ELF-1 (cell line): ENCODE results near the gene GAL3ST3.

Source experiments
- DNase-seq: peaks from one replicate; pipeline ENCODE4 v3.0.0-alpha.2; 2016; ENCODE audit warnings: low read depth, low spot score

GAL3ST3 gene

DNA sequence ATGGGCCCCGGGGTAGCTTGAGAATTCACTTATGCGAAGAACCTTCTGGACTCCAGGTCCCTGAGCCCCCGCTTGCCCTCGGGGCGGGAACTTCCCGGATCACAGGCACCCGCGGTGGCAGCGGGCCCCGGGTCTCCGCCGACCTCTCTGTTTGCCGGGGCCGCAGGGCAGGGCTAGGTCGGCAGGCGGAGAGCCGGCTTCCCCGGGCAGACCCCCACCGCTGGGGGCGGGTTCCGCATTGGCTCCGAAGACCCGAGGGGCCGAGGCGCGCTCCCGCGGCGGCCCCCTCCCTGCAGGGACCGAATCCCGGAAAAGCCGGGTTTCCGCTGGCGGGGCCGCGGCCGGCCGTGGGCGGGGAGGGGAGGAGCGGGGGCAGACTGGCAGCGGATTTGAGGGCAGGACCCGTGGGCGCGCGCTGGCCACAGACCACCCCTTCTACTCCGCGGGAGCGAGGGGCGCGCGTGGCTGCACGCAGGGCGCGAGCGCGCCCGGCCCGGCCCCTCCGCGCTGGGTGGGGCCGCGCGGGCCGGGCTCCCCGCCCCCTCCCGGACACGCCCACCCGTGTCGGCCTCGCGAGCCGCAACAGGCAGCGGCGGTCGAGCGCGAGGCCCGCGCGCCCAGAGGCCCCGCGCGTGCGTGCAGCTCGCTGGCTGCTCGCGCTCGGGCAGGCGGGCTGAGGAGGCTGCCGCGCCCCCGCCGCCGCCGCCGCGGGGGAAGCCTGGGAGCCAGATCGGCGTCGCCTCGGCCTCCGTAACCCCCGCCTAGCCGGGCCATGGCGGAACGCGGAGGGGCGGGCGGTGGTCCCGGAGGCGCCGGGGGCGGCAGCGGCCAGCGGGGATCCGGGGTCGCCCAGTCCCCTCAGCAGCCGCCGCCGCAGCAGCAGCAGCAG is 21.0 kb upstream of the GAL3ST3 start, which contains the start of gene PACS1:
Gene PACS1 (plus strand): TSS at position 558 of the 889 bp plus-strand sequence. CDS start 215 bp downstream, at position 773.
- DNase-seq = peak; percentile 88

DNA sequence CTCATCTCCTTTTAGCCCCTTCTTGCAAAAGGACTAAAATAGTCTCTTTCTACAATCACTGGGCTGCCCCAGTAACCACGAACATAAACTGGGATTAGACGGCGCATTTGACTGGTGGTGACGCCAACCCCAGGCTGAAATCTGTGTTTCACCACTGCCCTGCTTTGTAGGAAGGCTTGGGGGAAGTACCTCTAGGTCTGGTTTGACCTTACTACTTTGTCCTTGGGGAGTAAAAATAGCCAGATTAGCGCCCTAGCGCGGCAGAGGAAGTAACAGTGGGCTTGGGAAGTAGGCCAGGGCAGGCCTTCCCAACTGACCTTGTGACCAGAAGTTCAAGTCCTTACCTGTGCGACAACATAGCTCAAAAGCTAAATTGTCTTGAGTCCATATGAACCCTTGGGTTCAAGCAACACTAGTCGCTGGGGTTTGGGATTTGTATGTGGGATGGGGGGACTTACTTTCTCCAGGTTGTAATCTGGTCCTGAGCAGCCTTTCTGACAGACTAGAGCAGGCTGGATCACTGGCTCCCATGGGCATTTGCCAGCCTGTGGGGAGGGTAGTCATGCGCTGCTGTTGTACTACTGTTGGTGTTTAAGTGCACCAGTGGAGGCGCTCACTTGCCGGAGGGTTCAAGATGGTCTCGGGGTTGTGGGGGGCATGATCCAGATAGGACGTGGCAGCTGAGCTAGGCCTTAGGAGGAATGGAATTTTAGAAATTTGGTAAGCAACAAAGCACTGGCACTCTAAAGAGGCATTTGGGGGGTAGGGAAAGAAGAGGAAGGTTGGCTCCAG is 20.2 kb upstream of the GAL3ST3 start:
- DNase-seq = no peak

- DNase-seq = peak; percentile 92
These were observed 19.3 kb upstream of the GAL3ST3 start for GRCh38 chr11:66068154-66068821.

DNA sequence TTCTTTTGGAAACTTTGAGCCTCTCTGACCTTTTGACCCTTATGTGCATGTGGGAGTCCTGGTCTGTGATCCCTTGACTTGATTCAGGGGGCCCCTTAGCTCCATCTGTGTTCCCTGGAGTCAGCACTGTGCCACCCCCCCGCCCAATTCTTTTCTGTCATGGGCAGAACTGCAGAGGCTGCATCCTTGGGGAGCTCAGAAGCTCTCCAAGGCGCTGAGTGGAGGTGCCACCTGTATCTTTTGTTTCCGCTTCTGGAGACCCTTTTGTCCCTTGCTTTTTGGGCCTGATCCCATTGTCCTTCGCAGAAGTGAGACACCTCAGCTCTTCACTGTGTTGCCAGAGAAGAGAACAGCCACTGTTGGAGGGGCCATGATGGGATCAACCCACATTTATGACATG is 18.7 kb upstream of the GAL3ST3 start:
- DNase-seq = no peak

- DNase-seq = no peak
These were observed 17.8 kb upstream of the GAL3ST3 start for GRCh38 chr11:66066751-66067150.

- DNase-seq = no peak
These were observed 15.6 kb upstream of the GAL3ST3 start for GRCh38 chr11:66064571-66064970.

DNA sequence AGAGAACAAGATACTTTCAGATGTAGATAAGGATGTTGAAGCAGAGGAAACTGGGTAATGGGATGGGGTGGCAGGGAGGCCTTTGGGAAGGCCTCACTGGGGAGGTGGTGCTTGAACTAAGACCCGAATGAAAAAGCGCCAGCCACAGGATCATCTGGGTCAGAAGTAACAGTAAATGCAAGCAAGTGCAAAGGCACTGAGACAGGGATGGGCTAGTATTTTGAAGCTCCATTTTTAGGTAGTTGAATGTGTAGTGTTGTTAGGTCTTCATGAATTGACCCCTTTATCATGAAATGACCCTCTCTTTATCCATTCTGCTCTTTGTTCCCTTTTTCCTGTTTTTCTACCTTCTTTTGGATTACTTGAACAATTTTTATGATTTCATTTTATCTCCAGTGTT is 14.9 kb upstream of the GAL3ST3 start:
- no peak for DNase-seq

GRCh38 chr11:66062408-66062807 is 13.4 kb upstream of the GAL3ST3 start:
- DNase-seq = no peak

GRCh38 chr11:66061268-66061667 is 12.3 kb upstream of the GAL3ST3 start:
- no peak for DNase-seq

DNA sequence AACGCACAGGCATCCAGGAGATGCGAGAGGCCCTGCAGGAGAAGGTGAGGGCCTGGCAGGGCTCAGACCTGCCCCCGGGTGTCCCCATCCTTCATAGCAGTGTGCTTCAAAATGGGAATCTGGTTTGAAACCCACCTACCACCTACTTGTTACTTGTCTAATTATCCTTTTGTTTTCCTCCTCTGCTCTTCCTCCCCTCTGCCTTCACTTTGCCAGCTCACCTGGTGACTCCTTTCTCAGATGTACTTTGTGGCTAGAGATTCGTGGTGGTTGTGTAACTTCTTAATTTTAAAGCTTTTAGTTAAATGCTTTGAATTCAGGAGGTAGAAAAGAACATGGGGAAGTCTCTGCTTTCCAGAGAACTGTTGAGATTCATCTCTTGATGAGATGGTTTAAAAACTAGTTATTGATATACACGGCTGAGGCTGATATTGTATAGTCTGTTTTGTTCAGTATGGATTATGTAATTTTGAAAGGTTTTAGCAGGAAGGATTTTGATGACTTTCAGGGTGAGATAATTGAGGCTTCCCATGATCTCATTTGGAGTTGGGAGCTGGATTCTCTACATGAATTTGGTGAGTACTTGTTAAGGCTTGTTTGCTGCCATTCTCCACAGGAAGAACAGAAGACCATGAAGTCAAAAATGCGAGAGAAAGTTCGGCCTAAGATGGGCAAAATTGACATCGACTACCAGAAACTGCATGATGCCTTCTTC is 11.2 kb upstream of the GAL3ST3 start:
- DNase-seq = no peak

DNA sequence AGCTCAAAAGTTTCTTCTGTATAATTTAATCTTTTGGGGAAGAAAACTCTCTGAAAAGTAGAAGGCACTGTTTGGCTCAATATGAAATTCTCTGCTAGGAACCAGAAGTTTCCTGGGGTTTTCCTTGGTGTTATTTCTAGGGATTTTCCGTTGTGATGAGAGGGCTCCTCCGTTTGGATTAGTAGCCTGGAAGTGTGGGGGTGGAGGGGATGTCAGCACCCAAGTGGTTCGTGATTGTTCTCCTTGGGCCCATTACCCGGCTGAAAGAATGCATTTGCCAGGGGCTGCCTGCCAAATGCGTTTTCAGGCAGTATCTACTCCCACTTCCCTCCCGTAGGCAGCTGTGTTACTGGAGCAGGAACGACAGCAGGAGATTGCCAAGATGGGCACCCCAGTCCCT is 7.5 kb upstream of the GAL3ST3 start:
- no peak for DNase-seq

DNA sequence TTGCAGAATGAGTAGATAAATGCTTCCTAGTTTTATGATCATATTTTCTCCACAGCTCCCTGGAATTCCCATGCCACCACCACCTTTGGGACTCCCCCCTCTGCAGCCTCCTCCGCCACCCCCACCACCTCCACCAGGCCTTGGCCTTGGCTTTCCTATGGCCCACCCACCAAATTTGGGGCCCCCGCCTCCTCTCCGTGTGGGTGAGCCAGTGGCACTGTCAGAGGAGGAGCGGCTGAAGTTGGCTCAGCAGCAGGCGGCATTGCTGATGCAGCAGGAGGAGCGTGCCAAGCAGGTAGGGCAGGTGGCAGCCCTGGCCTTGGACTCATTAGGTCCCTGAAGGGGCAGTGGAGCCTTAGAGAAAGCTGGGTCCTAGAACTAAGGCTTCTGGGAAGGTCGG is 6.1 kb upstream of the GAL3ST3 start:
- no peak for DNase-seq

DNA sequence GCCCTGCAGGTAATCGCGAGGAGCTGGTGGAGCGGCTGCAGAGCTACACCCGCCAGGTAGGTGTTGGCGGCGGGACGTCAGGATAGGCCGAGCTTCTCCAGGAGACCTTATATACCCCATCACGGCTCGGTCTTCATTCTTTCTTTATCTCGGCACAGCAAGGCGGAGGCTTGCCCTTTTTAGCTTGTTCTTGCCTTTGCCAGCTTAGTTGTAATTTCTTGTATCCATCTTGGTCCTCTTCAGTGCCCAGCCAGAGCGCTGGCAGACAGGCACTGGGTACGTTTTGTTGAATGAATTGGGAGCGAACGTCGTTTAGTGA is 3.7 kb upstream of the GAL3ST3 start:
- no peak for DNase-seq

DNA sequence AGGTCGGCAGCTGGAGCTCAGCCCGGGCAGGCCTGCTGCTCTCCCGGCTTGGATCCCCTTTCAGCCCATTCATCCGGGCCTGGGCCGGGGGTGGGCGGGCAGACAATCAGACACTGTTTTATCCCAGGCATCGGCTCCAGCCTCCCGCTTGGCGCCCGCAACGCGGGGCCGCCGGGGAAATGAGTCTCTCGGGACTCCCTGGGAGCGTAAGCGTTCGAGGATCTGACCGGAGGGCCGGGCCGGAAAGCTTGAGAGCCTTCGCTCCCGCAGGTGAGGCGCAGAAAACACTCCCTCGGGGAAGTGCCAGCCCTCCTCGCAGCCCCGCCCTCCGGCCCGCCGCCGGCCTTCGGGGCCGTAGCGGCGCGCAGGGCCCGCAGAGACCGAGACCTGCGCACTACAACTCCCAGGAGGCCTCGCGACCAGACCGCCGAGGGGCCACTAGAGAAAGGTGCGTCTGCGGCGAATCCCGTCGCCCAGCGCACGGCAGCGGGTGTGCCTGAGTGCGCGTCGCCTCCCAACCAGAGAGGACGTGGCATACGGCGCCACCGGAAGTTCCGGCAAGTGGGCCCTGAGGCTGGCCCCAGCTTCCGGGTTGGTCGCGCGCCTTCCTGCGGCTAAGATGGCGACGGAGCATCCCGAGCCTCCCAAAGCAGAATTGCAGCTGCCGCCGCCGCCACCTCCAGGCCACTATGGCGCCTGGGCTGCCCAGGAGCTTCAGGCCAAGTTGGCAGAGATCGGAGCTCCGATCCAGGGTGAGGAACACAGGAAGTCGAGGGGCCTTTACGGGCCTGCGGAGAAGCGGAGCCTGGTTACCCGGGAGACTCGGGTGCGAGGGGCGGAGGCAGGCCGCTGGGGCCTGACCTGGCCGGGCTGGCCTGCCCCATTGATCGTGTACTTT is 3.1 kb upstream of the GAL3ST3 start, which contains the start of gene SF3B2:
Gene SF3B2 (plus strand): TSS at position 599 of the 898 bp plus-strand sequence. CDS start 21 bp downstream, at position 620.
- DNase-seq = peak; percentile 99

DNA sequence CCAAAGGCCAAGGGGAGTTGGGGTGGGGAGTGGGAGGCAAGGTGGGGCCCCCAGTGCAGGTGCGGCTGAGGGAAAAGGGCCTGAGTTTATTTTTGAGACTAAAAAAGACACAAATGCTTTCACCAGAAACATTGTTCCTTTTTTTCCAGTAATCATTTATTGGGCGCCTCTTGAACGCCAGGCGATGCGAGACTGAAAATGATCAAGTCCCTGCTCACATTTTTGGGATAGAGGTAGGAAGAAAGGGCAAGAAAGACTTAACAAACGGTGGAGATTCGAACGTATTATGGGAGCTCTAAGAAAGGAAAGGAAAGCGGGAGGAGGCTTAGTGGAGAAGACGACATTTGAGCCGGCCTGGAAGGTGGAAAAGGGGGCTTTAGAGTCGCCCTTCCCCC is 2.4 kb upstream of the GAL3ST3 start:
- DNase-seq = no peak

DNA sequence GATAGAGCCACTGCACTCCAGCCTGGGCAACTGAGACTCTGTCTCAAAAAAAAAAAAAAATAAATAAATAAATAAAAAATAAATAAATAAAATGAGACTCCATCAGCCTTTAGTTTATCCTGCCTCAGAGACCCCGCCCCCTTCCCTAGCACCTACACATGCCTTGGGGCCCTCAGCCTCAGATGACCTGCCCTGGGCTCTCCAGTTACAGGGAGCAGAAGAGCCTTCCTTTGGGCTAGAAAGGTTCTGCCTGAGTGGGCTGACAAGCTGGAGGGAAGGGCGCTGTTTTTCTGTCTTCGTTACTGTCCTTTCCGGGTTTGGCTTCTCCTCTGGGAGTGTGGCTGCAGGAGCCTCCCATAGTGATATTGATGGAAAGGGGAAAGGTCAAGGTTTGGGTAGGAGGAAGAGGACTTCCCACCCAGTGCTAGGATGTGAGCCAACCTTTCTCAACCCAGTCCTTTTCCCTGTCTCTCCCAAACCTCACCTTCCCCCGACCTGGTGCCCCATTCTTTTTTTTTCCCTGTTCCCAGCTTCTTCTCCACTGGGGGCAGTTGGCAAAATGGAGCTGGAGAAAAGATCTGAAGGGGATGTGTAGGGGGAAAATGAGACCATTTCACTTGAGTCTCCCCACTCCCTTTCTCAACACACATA is 1.7 kb upstream of the GAL3ST3 start:
- DNase-seq = peak; percentile 25

DNA sequence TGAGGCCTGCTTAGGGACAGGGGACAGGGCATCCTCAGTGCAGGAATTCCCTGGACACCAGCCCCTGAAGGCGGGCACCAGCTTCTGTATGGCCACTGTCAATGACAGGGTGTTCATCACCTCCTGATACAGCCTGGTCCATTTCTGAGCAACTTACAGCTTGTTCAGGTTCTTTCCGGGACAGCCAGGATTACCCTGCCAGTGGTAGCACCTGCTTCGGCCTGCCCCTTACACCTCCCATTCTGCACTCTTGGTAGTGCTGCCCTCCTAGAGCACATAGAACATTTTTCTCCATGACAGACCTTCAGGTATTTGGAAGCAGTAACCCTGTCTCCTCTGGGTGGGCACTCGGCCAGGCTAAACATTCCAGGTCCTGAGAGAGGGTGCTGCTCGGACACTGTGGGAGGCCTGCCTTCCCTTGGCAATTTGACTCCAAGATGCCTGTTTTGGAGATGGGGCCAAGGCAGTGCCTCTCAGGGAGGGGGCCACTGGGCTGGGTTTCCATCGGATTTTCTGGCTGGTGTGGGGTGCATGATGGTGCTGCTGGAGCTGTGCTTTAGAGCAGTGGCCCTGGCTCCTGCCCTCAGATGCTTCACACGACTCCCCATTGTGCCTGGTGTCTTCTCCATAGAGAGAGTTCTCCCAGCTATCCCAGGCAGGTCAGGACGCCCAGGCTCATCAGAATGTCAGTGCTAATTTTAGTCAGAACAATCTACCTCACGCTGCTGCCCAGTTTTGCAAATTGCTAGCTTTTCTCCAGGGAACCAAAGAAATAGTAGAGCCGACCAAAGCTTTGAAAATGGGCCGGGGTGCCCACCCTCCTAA is 1.2 kb downstream of the GAL3ST3 start:
- no peak for DNase-seq

DNA sequence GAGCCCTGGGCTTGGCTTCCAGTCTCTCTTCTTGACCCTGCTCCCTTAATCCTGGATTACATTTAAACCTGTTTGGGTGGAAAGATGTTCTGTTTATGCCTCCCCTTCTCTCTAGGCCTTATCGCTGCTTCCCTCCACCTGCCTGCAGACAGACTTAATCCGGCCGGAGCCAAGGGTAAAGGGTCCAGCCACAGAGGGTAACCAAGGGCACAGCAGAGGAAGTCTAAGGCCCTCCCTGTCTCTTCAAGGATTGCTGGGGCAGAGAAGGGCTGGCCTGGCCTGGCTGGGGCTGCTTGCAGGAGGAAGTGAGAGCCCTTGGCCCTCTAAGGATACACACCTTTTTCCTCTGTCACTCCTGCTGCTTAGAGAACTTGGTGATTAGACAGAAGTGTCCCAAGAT is 2.1 kb downstream of the GAL3ST3 start:
- DNase-seq = no peak

DNA sequence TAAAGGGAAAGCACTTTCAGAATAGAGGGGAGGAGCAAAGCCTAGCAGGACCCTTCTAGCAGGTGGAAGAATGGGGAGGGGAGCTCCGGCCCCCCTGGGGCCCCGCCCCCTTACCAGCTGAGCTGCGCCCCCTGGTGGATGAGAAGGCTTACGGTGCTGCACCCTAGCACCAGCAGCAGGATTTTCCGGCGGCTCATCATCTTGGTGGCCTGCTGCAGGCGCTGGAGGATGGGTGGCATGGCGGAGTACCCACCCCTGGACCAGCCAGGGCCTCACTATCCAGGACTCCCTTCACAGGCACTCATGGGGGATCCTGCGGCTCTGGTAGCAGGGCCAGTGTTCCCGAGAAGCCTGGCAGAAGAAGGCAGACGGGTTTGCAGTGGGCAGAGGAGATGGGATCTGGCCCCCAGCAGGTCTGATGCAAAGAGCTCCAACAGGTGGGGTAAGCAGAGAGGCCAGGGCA is 3.8 kb downstream of the GAL3ST3 start:
- DNase-seq = peak; percentile 90
